HepG2 (cell line): ENCODE data around the gene CD300LF. TPM values are rescaled to one million over a fixed set of nuclear protein-coding genes. Genes with fewer than 3 reads are reported as not detected.

Experiments used
- CENPT ChIP-seq: sonication (generic); formaldehyde crosslinking; IDR thresholded peaks from 2 replicates; pipeline ENCODE4 v1.8.0; 2022; ENCODE audit warnings: low read depth, mild to moderate bottlenecking, moderate library complexity, missing genetic modification reagents
- CREBL2 ChIP-seq: sonication (generic); formaldehyde crosslinking; IDR thresholded peaks from 2 replicates; pipeline ENCODE4 v1.8.1; 2023; ENCODE audit warnings: missing genetic modification reagents, mild to moderate bottlenecking, borderline replicate concordance
- DZIP1 ChIP-seq: sonication (generic); formaldehyde crosslinking; IDR thresholded peaks from 2 replicates; pipeline ENCODE4 v1.5.0; 2020; ENCODE audit warnings: mild to moderate bottlenecking, missing genetic modification reagents
- ZBTB4 ChIP-seq: sonication (generic); formaldehyde crosslinking; IDR thresholded peaks from 2 replicates; pipeline ENCODE4 v1.4.0; 2020; ENCODE audit warnings: missing genetic modification reagents, mild to moderate bottlenecking, borderline replicate concordance
- ZMYM3 ChIP-seq: sonication (generic); formaldehyde crosslinking; IDR thresholded peaks from 2 replicates; pipeline ENCODE4 v1.5.1; 2020; ENCODE audit warnings: mild to moderate bottlenecking, missing genetic modification reagents
- ZNF256 ChIP-seq: sonication (generic); formaldehyde crosslinking; conservative IDR thresholded peaks from 2 replicates; pipeline ENCODE4 v1.4.0; 2020; ENCODE audit warnings: missing genetic modification reagents
- ZNF407 ChIP-seq: sonication (generic); formaldehyde crosslinking; IDR thresholded peaks from one replicate; pipeline ENCODE4 v1.5.1; 2020; ENCODE audit warnings: mild to moderate bottlenecking, missing genetic modification reagents; ENCODE audit errors: not compliant biosample characterization
- ZNF430 ChIP-seq: sonication (generic); formaldehyde crosslinking; IDR thresholded peaks from 2 replicates; pipeline ENCODE4 v1.9.0; 2021; ENCODE audit warnings: mild to moderate bottlenecking, missing genetic modification reagents
- ZNF503 ChIP-seq: sonication (generic); formaldehyde crosslinking; IDR thresholded peaks from 2 replicates; pipeline ENCODE4 v1.4.0; 2020; ENCODE audit warnings: missing genetic modification reagents
- ZNF615 ChIP-seq: sonication (generic); formaldehyde crosslinking; IDR thresholded peaks from 2 replicates; pipeline ENCODE4 v1.5.0; 2020; ENCODE audit warnings: mild to moderate bottlenecking, missing genetic modification reagents, borderline replicate concordance
- ZNF629 ChIP-seq: sonication (generic); formaldehyde crosslinking; conservative IDR thresholded peaks from 2 replicates; pipeline ENCODE4 v1.5.0; 2020; ENCODE audit warnings: missing genetic modification reagents
- polyA plus RNA-seq, 8 experiments: library from polyadenylated mRNA; depleted of rRNA in 3 of 8; stranded (reverse) in 7 of 8; unstranded in 1 of 8; fragments of >200 nt; fragmentation: Illumina TruSeq in 4 of 8; extraction: Trizol in 4 of 8; gene quantifications; 2 replicates each; pipeline versions ENCODE4 v1.2.1 to v1.2.3, GENCODE V29; 2011 to 2016; ENCODE audit warnings: low read depth in 4 of 8, missing spikeins in 1 of 8, mixed read lengths in 1 of 8; ENCODE audit not compliant: insufficient read depth in 1 of 8
- total RNA-seq, 5 experiments: library from RNA; depleted of rRNA; stranded (reverse); fragments of >200 nt; fragmentation: Illumina TruSeq; extraction: Trizol; gene quantifications; 2 replicates each; pipeline ENCODE4 v1.2.3, GENCODE V29; 2016; ENCODE audit warnings: low read depth in 1 of 5

The CD300LF gene
- total and polyA plus RNA-seq, 2 of the 13 experiments (the other 11 are each of a cell fraction or from before 2014, with no cell fraction given): not detected

- no peak for TF ChIP-seq ZNF407 (CRISPR knock-in tag)
- no peak for TF ChIP-seq ZNF615
- TF ChIP-seq ZBTB4 (CRISPR knock-in tag): no peak
- TF ChIP-seq DZIP1: peak; percentile 96
- TF ChIP-seq CREBL2 (CRISPR knock-in tag): peak; percentile 93
- TF ChIP-seq ZNF430 (CRISPR knock-in tag): peak; percentile 92
- peak; percentile 92 for TF ChIP-seq ZNF256
- peak; percentile 84 for TF ChIP-seq ZNF503
- no peak for TF ChIP-seq CENPT (CRISPR knock-in tag)
- peak; percentile 59 for TF ChIP-seq ZNF629 (CRISPR knock-in tag)
- TF ChIP-seq ZMYM3: no peak
Observed at GRCh38 chr17:74748529-74749278, 36.0 kb upstream of the CD300LF start, which contains the start of gene NHERF1 (continued).
